GM21381 (cell line): ENCODE measurements around the gene MAGEA2.
"Not testable (repeated sequence)": the region's sequence is repeated elsewhere in the genome, so short reads cannot be mapped to it uniquely, and the experiment has no call there.

Experiments used
- ATAC-seq: cut with Tn5 transposase; IDR thresholded peaks from one replicate; pipeline ENCODE4 v1.9.1; 2021; ENCODE audit warnings: mild to moderate bottlenecking, moderate library complexity; ENCODE audit not compliant: unreplicated experiment

Gene MAGEA2

DNA sequence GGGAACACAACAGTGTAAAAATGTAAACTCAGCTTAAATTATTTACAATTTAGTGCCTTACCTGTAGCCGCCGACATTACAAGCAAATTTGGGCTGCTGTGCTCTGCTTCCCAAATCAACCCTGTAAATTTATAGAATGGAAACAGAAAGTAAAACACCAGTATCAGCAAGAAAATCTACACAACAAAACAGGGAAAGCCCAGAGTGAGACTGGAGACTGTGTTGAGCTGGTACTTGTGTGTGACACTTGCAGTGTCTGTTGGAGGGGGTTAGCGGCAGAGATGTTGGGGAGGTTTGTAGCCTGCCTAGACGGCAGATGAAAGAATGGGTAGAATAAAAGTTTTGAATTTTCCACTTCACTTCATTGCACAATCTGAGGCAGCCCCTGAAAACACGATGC lies 40.4 kb downstream of the MAGEA2 start:
- ATAC-seq: not testable (repeated sequence)

DNA sequence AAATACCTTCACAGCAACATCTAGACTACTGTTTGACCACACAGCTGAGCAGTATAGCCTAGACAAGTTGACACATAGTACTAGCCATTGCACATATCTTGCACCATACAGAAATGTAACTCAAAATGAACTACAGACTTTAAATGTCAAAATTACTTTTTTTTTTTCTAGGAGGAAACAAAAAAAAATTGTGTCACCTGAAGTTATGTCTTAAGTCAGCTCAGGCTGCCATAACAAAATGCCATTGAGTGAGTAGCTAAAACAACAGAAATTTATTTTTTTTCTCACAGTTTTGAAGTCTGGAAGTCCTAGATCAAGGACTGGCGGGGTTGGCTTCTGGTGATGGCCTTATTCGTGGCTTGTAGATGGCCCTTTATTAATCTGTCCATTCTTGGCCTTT lies 44.5 kb downstream of the MAGEA2 start, which contains the start of gene CSAG2:
TSS of gene CSAG2 (minus strand) at position 101 of the 400 bp plus-strand sequence. CDS start 161 bp downstream, outside the sequence.
- not testable (repeated sequence) for ATAC-seq

DNA sequence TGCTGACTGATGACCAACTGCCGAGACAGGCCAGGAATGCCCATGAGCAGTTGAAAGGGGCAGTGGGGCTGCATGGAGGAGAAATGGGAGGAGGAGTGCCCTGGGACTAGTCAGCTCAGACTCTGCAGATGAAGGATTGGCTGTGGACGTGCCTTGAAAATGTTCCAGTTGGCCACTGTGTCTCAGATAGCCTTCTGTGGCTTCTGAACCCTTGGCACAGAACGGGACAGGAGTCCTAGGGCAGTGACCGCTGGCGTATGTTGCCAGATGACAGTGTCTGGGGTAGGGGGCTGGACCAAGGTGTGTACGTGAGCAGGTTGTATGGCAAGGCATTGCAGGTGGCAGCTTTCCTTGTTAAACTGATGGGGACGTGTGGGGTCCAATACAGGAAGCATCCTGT lies 47.1 kb downstream of the MAGEA2 start:
- ATAC-seq: not testable (repeated sequence)

DNA sequence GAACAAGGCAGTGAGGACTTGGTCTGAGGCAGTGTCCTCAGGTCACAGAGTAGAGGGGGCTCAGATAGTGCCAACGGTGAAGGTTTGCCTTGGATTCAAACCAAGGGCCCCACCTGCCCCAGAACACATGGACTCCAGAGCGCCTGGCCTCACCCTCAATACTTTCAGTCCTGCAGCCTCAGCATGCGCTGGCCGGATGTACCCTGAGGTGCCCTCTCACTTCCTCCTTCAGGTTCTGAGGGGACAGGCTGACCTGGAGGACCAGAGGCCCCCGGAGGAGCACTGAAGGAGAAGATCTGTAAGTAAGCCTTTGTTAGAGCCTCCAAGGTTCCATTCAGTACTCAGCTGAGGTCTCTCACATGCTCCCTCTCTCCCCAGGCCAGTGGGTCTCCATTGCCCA lies 53.3 kb downstream of the MAGEA2 start:
- not testable (repeated sequence) for ATAC-seq
